IgD-negative memory B cell (primary cell): ENCODE measurements around the gene SMG1. TPM values are rescaled to one million over a fixed set of nuclear protein-coding genes. Genes with fewer than 3 reads are reported as not detected.
"Not testable (repeated sequence)": the region's sequence is repeated elsewhere in the genome, so short reads cannot be mapped to it uniquely, and the experiment has no call there.

Experiments used
- H3K27ac Mint-ChIP-seq, 3 donors: one replicate each; pipeline ENCODE4 v1.8.0; 2020 to 2022; ENCODE audit warnings: mild to moderate bottlenecking in 3 of 3, mixed read lengths in 3 of 3, moderate library complexity in 1 of 3
- H3K27me3 Mint-ChIP-seq: one replicate; pipeline ENCODE4 v1.8.0; 2021; ENCODE audit warnings: mixed read lengths
- H3K36me3 Mint-ChIP-seq: one replicate; pipeline ENCODE4 v1.8.0; 2020; ENCODE audit warnings: mild to moderate bottlenecking, mixed read lengths
- H3K4me1 Mint-ChIP-seq, 3 donors: one replicate each; pipeline ENCODE4 v1.8.0; 2020 to 2022; ENCODE audit warnings: mixed read lengths in 3 of 3, mild to moderate bottlenecking in 1 of 3
- H3K4me3 Mint-ChIP-seq, 4 donors: one replicate each; pipeline ENCODE4 v1.8.0; 2020 to 2022; ENCODE audit warnings: mild to moderate bottlenecking in 4 of 4, mixed read lengths in 4 of 4, moderate library complexity in 3 of 4
- H3K9me3 Mint-ChIP-seq, 3 donors: one replicate each; pipeline ENCODE4 v1.8.0; 2020 to 2021; ENCODE audit warnings: mixed read lengths in 3 of 3, mild to moderate bottlenecking in 1 of 3
- polyA plus RNA-seq: library from polyadenylated mRNA; unstranded; fragments of 300-500 nt; fragmentation: Illumina TruSeq; gene quantifications from one replicate; pipeline ENCODE4 v1.2.3, GENCODE V29; 2021

SMG1 gene
- polyA plus RNA-seq, 1 donor from 2014 or later = 17.2 TPM

GRCh38 chr16:18784917-18785623 lies 141.1 kb downstream of the SMG1 start:
- H3K4me3 Mint-ChIP-seq = peak overlapping the region; percentile 12 to 97 (median 39)
- peak overlapping the region in 1 of 3 donors; percentile 23 for H3K27ac Mint-ChIP-seq
- no peaks in the 10 kb centered on the region for H3K9me3 Mint-ChIP-seq
- H3K4me1 Mint-ChIP-seq = peaks cover 29 to 45% (median 29%) of the 10 kb centered on the region in 3 donors
- H3K36me3 Mint-ChIP-seq = peaks cover 5% of the 10 kb centered on the region
- H3K27me3 Mint-ChIP-seq = peaks cover under 1% of the 10 kb centered on the region

- peaks cover 5% of the 10 kb centered on the region for H3K36me3 Mint-ChIP-seq
- H3K4me1 Mint-ChIP-seq = peaks cover 17 to 37% (median 27%) of the 10 kb centered on the region in 3 donors
- peak overlapping the region in 1 of 4 donors; percentile 12 for H3K4me3 Mint-ChIP-seq
- no peaks in the 10 kb centered on the region for H3K9me3 Mint-ChIP-seq
- H3K27me3 Mint-ChIP-seq = no peaks in the 10 kb centered on the region
- H3K27ac Mint-ChIP-seq = peak overlapping the region in 1 of 3 donors; percentile 23
These were observed 142.5 kb downstream of the SMG1 start for GRCh38 chr16:18783430-18784341.

GRCh38 chr16:18782697-18783429 lies 143.3 kb downstream of the SMG1 start:
- H3K36me3 Mint-ChIP-seq = peaks cover 6% of the 10 kb centered on the region
- no peak overlapping the region for H3K4me3 Mint-ChIP-seq
- no peak overlapping the region for H3K27ac Mint-ChIP-seq
- no peaks in the 10 kb centered on the region for H3K9me3 Mint-ChIP-seq
- peaks cover 10 to 29% (median 19%) of the 10 kb centered on the region in 3 donors for H3K4me1 Mint-ChIP-seq
- no peaks in the 10 kb centered on the region for H3K27me3 Mint-ChIP-seq

- not testable (repeated sequence) for H3K27me3 Mint-ChIP-seq, H3K9me3 Mint-ChIP-seq, H3K4me3 Mint-ChIP-seq, H3K27ac Mint-ChIP-seq, H3K36me3 Mint-ChIP-seq
- peaks cover 0 to 19% (median 9%) of the 10 kb centered on the region in 3 donors for H3K4me1 Mint-ChIP-seq
These were observed 145.0 kb downstream of the SMG1 start for GRCh38 chr16:18781232-18781631.

- H3K9me3 Mint-ChIP-seq, H3K36me3 Mint-ChIP-seq, H3K27ac Mint-ChIP-seq, H3K4me3 Mint-ChIP-seq, H3K27me3 Mint-ChIP-seq: not testable (repeated sequence)
- H3K4me1 Mint-ChIP-seq = peaks cover 0 to 12% (median 6%) of the 10 kb centered on the region in 3 donors
These were observed 145.7 kb downstream of the SMG1 start for GRCh38 chr16:18780460-18781026.

- not testable (repeated sequence) for H3K36me3 Mint-ChIP-seq, H3K4me3 Mint-ChIP-seq, H3K4me1 Mint-ChIP-seq, H3K27me3 Mint-ChIP-seq, H3K27ac Mint-ChIP-seq, H3K9me3 Mint-ChIP-seq
These were observed 148.5 kb downstream of the SMG1 start for GRCh38 chr16:18777664-18778063.

GRCh38 chr16:18776334-18776733 lies 149.9 kb downstream of the SMG1 start:
- not testable (repeated sequence) for H3K4me3 Mint-ChIP-seq, H3K27me3 Mint-ChIP-seq, H3K9me3 Mint-ChIP-seq, H3K4me1 Mint-ChIP-seq, H3K36me3 Mint-ChIP-seq
- peak overlapping the region in 1 of 3 donors; percentile 10 for H3K27ac Mint-ChIP-seq

- H3K4me3 Mint-ChIP-seq, H3K27me3 Mint-ChIP-seq, H3K36me3 Mint-ChIP-seq, H3K9me3 Mint-ChIP-seq, H3K27ac Mint-ChIP-seq, H3K4me1 Mint-ChIP-seq: not testable (repeated sequence)
These were observed 151.6 kb downstream of the SMG1 start for GRCh38 chr16:18774651-18775050.

- H3K4me1 Mint-ChIP-seq, H3K27ac Mint-ChIP-seq, H3K36me3 Mint-ChIP-seq: not testable (repeated sequence)
These were observed 154.0 kb downstream of the SMG1 start for GRCh38 chr16:18772171-18772570.

GRCh38 chr16:18770336-18770962 lies 155.8 kb downstream of the SMG1 start:
- not testable (repeated sequence) for H3K27ac Mint-ChIP-seq, H3K36me3 Mint-ChIP-seq

More at GRCh38 chr16:18772171-18772570, 154.0 kb downstream of the SMG1 start:
- H3K9me3 Mint-ChIP-seq, H3K27me3 Mint-ChIP-seq, H3K4me3 Mint-ChIP-seq: not testable (repeated sequence)

GRCh38 chr16:18767217-18767616 lies 159.0 kb downstream of the SMG1 start:
- H3K27me3 Mint-ChIP-seq, H3K4me1 Mint-ChIP-seq, H3K4me3 Mint-ChIP-seq, H3K36me3 Mint-ChIP-seq, H3K27ac Mint-ChIP-seq, H3K9me3 Mint-ChIP-seq: not testable (repeated sequence)

More at GRCh38 chr16:18770336-18770962, 155.8 kb downstream of the SMG1 start:
- H3K27me3 Mint-ChIP-seq, H3K4me3 Mint-ChIP-seq, H3K4me1 Mint-ChIP-seq, H3K9me3 Mint-ChIP-seq: not testable (repeated sequence)

- H3K4me1 Mint-ChIP-seq, H3K9me3 Mint-ChIP-seq, H3K36me3 Mint-ChIP-seq, H3K27me3 Mint-ChIP-seq, H3K27ac Mint-ChIP-seq, H3K4me3 Mint-ChIP-seq: not testable (repeated sequence)
These were observed 163.5 kb downstream of the SMG1 start for GRCh38 chr16:18762713-18763112.

- H3K9me3 Mint-ChIP-seq, H3K27me3 Mint-ChIP-seq, H3K4me3 Mint-ChIP-seq, H3K4me1 Mint-ChIP-seq, H3K36me3 Mint-ChIP-seq: not testable (repeated sequence)
- H3K27ac Mint-ChIP-seq = peak overlapping the region in 1 of 3 donors; percentile 57
These were observed 166.3 kb downstream of the SMG1 start for GRCh38 chr16:18759598-18760520.
